ENCODE data around the gene CRTC3. TPM values are rescaled to one million over a fixed set of nuclear protein-coding genes. Genes with fewer than 3 reads are reported as not detected.
A peak's percentile ranks its signal among the peaks of the same experiment; 100 is the strongest.

Gene CRTC3
- total and polyA plus RNA-seq, 4 donors: 17.0 to 32.5 (median 24.9) TPM

GRCh38 chr15:90539789-90540188 is 10.1 kb downstream of the CRTC3 start:
- Histone ChIP-seq H3K27me3 (ENCODE audit: control insufficient read depth, insufficient read depth, low read length) (no peaks in the 10 kb centered on the region), H3K27ac (ENCODE audit: low read depth, low read length) (no peak overlapping the region), H3K36me3 (ENCODE audit: control insufficient read depth, insufficient read depth, low read length) (peaks cover 10% of the 10 kb centered on the region), H3K4me1 (ENCODE audit: control insufficient read depth, insufficient read depth, low read length) (no peaks in the 10 kb centered on the region), H3K9me3 (ENCODE audit: control insufficient read depth, insufficient read depth, low read length) (no peaks in the 10 kb centered on the region), H3K4me3 (ENCODE audit: low read depth, low read length) (no peak overlapping the region)
- DNase-seq (ENCODE audit: low read depth in 4 of 6, low spot score in 6 of 6): no peak
- 98% methylated on average over 7 of the region's 10 CpGs for WGBS (ENCODE audit: insufficient coverage)

- H3K9me3 ChIP-seq (ENCODE audit: control insufficient read depth, insufficient read depth, low read length): no peaks in the 10 kb centered on the region
- H3K27me3 ChIP-seq (ENCODE audit: control insufficient read depth, insufficient read depth, low read length): no peaks in the 10 kb centered on the region
- peaks cover 10% of the 10 kb centered on the region for H3K36me3 ChIP-seq (ENCODE audit: control insufficient read depth, insufficient read depth, low read length)
- DNase-seq (ENCODE audit: low read depth in 4 of 6, low spot score in 6 of 6): no peak
- H3K27ac ChIP-seq (ENCODE audit: low read depth, low read length): no peak overlapping the region
- WGBS (ENCODE audit: insufficient coverage): 40% methylated on average over 2 of the region's 3 CpGs
- no peaks in the 10 kb centered on the region for H3K4me1 ChIP-seq (ENCODE audit: control insufficient read depth, insufficient read depth, low read length)
- H3K4me3 ChIP-seq (ENCODE audit: low read depth, low read length): no peak overlapping the region
Measured at GRCh38 chr15:90540768-90541167, 11.0 kb downstream of the CRTC3 start.

DNA sequence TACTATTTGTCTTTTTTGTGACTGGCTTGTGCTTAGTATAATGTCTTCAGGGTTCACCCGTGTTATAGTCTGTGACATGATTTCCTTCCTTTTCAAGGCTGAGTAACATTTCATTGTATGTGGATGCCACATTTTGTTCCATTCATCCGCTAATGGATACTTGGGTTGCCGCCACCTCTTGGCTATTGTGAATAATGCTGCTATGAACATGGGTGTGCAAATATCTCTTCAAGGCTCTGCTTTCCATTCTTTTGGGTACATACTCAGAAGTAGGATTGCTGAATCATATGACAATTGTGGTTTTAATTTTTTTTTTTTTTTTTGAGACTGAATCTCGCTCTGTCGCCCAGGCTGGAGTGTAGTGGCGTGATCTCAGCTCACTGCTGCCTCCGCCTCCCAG is 15.4 kb downstream of the CRTC3 start:
- Histone ChIP-seq H3K9me3 (ENCODE audit: control insufficient read depth, insufficient read depth, low read length) (no peaks in the 10 kb centered on the region), H3K27me3 (ENCODE audit: control insufficient read depth, insufficient read depth, low read length) (no peaks in the 10 kb centered on the region), H3K4me3 (ENCODE audit: low read depth, low read length) (no peak overlapping the region), H3K27ac (ENCODE audit: low read depth, low read length) (no peak overlapping the region), H3K4me1 (ENCODE audit: control insufficient read depth, insufficient read depth, low read length) (no peaks in the 10 kb centered on the region), H3K36me3 (ENCODE audit: control insufficient read depth, insufficient read depth, low read length) (peaks cover 15% of the 10 kb centered on the region)
- DNase-seq (ENCODE audit: low read depth in 4 of 6, low spot score in 6 of 6): no peak
- 93% methylated on average over 7 of the region's 7 CpGs for WGBS (ENCODE audit: insufficient coverage)

GRCh38 chr15:90547540-90547939 is 17.8 kb downstream of the CRTC3 start:
- DNase-seq (ENCODE audit: low read depth in 4 of 6, low spot score in 6 of 6): no peak
- 67% methylated on average over 1 of the region's 2 CpGs for WGBS (ENCODE audit: insufficient coverage)
- peaks cover 11% of the 10 kb centered on the region for H3K36me3 ChIP-seq (ENCODE audit: control insufficient read depth, insufficient read depth, low read length)
- no peak overlapping the region for H3K27ac ChIP-seq (ENCODE audit: low read depth, low read length)
- H3K4me3 ChIP-seq (ENCODE audit: low read depth, low read length): no peak overlapping the region
- no peaks in the 10 kb centered on the region for H3K9me3 ChIP-seq (ENCODE audit: control insufficient read depth, insufficient read depth, low read length)
- H3K27me3 ChIP-seq (ENCODE audit: control insufficient read depth, insufficient read depth, low read length): no peaks in the 10 kb centered on the region
- peaks cover 6% of the 10 kb centered on the region for H3K4me1 ChIP-seq (ENCODE audit: control insufficient read depth, insufficient read depth, low read length)

DNA sequence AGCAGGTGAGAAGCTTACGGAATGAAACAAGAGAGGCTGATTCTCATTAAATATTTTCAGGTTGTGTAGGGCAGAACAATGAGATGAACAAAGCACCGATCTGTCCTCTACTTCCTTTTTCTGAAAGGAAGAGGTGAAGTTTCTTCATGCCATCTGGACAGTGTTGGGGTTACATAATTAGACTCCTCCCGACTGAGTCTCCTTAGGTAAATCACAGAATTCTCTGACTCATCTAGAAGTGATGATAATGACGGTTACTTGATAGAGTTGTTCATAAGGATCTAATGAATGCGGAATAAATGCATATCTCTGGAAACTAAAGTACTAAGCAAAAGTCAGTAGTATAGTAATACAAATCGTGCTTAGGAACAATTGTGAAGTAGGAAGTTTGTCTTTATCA is 21.2 kb downstream of the CRTC3 start:
- Histone ChIP-seq H3K4me3 (ENCODE audit: low read depth, low read length) (no peak overlapping the region), H3K27ac (ENCODE audit: low read depth, low read length) (no peak overlapping the region), H3K9me3 (ENCODE audit: control insufficient read depth, insufficient read depth, low read length) (no peaks in the 10 kb centered on the region), H3K4me1 (ENCODE audit: control insufficient read depth, insufficient read depth, low read length) (peaks cover 11% of the 10 kb centered on the region), H3K27me3 (ENCODE audit: control insufficient read depth, insufficient read depth, low read length) (no peaks in the 10 kb centered on the region), H3K36me3 (ENCODE audit: control insufficient read depth, insufficient read depth, low read length) (peaks cover 11% of the 10 kb centered on the region)
- WGBS (ENCODE audit: insufficient coverage): 100% methylated on average over 1 of the region's 6 CpGs
- no peak for DNase-seq (ENCODE audit: low read depth in 4 of 6, low spot score in 6 of 6)

DNA sequence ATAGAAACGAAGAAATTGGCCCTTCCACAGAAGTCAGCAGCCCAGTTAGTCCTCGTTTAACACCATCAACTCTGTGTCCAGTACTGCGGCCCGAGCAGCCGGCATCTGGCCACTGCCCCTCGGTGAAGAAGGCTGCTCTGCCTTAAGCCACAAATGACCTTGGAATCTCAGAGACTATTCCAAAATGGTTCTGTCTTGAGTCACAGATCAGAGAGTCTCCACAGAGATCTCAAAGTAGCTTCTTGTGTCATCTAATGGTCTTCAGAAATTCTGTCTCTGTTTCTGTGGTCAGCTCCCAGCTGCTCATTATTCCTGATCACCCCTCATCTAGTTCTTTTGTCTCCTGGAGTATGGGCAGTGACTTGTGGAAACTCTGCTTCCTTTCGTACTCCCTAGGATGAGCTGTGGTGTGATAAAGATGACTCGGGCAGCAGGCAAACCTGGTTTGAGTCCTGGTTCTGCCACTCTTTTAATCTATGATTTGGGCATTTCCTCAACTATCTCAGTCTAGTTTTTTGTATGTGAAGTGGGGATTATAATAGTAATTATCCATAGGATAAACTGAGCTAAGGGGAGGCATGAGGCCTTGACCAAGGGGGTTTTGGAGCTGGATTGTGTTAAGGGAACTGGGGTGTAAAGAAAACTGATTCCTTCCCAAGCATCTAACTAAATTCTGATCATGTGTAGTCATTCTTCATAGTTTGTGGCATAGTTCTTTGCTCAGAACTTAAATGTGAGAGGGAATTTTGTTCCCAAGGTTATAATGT is 22.6 kb downstream of the CRTC3 start:
- 81% methylated on average over 6 of the region's 8 CpGs for WGBS (ENCODE audit: insufficient coverage)
- H3K4me1 ChIP-seq (ENCODE audit: control insufficient read depth, insufficient read depth, low read length): peaks cover 15% of the 10 kb centered on the region
- peak overlapping the region; percentile 76 for H3K27ac ChIP-seq (ENCODE audit: low read depth, low read length)

DNA sequence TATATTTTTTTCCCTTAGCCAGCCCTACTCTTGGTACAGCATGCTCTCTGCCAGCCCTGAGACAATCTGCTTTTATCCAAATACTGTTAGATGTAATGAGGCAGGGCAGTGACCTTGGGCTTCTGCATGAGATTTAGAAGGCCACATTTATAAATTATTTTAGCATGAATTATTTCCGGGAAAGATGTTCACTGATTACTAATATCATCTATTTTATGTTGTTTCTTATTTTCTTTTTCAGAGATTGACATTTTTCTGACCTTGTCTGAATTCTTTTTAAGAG is 23.1 kb downstream of the CRTC3 start:
- peak overlapping the region; percentile 76 for H3K27ac ChIP-seq (ENCODE audit: low read depth, low read length)
- WGBS (ENCODE audit: insufficient coverage): no CpG with 5 or more reads among the region's 1 CpG
- no peaks in the 10 kb centered on the region for H3K9me3 ChIP-seq (ENCODE audit: control insufficient read depth, insufficient read depth, low read length)

More for the DNA sequence above, 22.6 kb downstream of the CRTC3 start:
- no peaks in the 10 kb centered on the region for H3K9me3 ChIP-seq (ENCODE audit: control insufficient read depth, insufficient read depth, low read length)
- H3K4me3 ChIP-seq (ENCODE audit: low read depth, low read length): no peak overlapping the region
- H3K36me3 ChIP-seq (ENCODE audit: control insufficient read depth, insufficient read depth, low read length): peaks cover 9% of the 10 kb centered on the region
- no peak for DNase-seq (ENCODE audit: low read depth in 4 of 6, low spot score in 6 of 6)
- no peaks in the 10 kb centered on the region for H3K27me3 ChIP-seq (ENCODE audit: control insufficient read depth, insufficient read depth, low read length)

DNA sequence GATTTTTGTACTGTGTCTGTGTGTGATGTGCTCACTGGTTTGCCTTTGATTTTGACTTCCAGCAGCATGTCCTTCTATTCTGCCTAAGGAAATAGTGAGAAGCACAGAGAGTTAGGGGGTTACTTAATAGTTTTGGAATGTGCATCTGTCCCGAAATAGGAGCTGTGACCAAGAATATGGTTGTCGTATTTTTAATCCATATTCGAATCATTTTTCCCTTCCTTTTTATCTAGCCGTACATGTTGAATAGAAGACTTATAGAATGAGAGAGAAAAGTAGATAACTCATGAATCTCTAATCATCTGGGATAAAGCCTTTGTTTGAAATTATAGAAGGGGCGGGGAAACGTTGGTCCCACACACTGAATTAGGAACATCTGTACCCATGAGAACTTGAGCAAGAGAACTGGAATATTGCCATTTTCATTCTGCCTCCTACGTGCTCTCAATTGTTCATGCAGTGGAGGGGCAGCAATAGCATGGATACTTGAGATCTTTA is 23.6 kb downstream of the CRTC3 start:
- DNase-seq (ENCODE audit: low read depth in 4 of 6, low spot score in 6 of 6): peak in 1 of 6 donors; percentile 62
- Histone ChIP-seq H3K9me3 (ENCODE audit: control insufficient read depth, insufficient read depth, low read length) (no peaks in the 10 kb centered on the region), H3K4me1 (ENCODE audit: control insufficient read depth, insufficient read depth, low read length) (peaks cover 22% of the 10 kb centered on the region), H3K27ac (ENCODE audit: low read depth, low read length) (peak overlapping the region; percentile 76), H3K36me3 (ENCODE audit: control insufficient read depth, insufficient read depth, low read length) (peaks cover 7% of the 10 kb centered on the region), H3K4me3 (ENCODE audit: low read depth, low read length) (no peak overlapping the region), H3K27me3 (ENCODE audit: control insufficient read depth, insufficient read depth, low read length) (no peaks in the 10 kb centered on the region)
- 30% methylated on average over 2 of the region's 7 CpGs for WGBS (ENCODE audit: insufficient coverage)

More for the DNA sequence above, 23.1 kb downstream of the CRTC3 start:
- peaks cover 18% of the 10 kb centered on the region for H3K4me1 ChIP-seq (ENCODE audit: control insufficient read depth, insufficient read depth, low read length)
- DNase-seq (ENCODE audit: low read depth in 4 of 6, low spot score in 6 of 6): no peak
- H3K36me3 ChIP-seq (ENCODE audit: control insufficient read depth, insufficient read depth, low read length): peaks cover 9% of the 10 kb centered on the region
- no peak overlapping the region for H3K4me3 ChIP-seq (ENCODE audit: low read depth, low read length)
- no peaks in the 10 kb centered on the region for H3K27me3 ChIP-seq (ENCODE audit: control insufficient read depth, insufficient read depth, low read length)

DNA sequence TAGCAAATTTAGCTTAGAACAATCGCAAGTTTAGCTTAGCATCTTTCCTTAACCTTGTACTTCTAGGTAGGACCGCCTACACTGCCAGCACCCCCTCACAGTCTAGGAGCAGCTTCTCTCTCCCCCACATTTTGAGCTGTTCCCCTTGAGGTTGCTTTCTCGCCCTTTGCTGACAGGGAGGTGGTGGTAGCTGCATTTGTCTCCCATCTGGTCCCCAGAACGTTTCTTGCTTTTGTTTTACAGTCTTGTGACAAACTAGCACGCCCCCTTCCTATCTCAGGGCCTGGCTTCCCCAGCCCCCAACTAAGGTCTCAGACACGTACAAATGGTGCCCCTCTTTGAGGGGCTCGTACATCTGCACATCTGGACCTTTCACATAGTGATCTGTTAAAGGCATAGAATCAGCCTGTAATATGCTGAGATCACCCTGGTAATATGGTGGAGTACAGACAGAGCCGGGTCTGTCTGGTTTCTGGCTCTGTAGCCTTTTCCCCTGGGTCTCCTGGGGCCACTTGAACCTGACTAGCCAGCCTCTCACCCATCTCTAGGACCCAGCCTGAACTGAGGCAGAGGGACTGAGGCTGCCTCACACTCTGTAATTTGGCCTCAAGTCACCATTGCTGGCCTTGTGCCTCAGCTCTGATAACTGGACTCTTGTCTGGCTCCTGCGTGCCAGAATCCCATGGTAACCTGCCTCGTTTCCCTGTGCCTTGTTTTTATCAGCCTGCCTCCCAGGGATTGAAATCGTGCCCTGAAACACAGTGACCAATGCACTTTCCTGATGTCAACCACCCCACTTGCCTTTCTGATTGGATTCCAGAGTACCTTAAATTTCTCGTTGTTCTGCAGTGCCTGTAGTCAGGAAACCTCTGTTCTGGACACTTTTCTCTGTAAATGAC is 27.7 kb downstream of the CRTC3 start:
- peak in 5 of 6 donors; percentile 52 to 88 (median 69) for DNase-seq (ENCODE audit: low read depth in 4 of 6, low spot score in 6 of 6)
- H3K4me3 ChIP-seq (ENCODE audit: low read depth, low read length): no peak overlapping the region

More for the DNA sequence above, 27.7 kb downstream of the CRTC3 start:
- Histone ChIP-seq H3K27me3 (ENCODE audit: control insufficient read depth, insufficient read depth, low read length) (no peaks in the 10 kb centered on the region), H3K27ac (ENCODE audit: low read depth, low read length) (peak overlapping the region; percentile 84), H3K9me3 (ENCODE audit: control insufficient read depth, insufficient read depth, low read length) (no peaks in the 10 kb centered on the region), H3K36me3 (ENCODE audit: control insufficient read depth, insufficient read depth, low read length) (peaks cover 4% of the 10 kb centered on the region), H3K4me1 (ENCODE audit: control insufficient read depth, insufficient read depth, low read length) (peaks cover 26% of the 10 kb centered on the region)
- WGBS (ENCODE audit: insufficient coverage): 39% methylated on average over 9 of the region's 12 CpGs

Data from spinal cord (tissue), 10 donors.